ENCODE results near the gene PREPL. TPM values are rescaled to one million over a fixed set of nuclear protein-coding genes. Genes with fewer than 3 reads are reported as not detected.

Gene PREPL
- total and polyA plus RNA-seq, 2 donors (not counting 1 experiment from before 2014, with no cell fraction given) = 59.5 to 67.2 TPM

- no peaks in the 10 kb centered on the region for H3K27me3 ChIP-seq (ENCODE audit: control insufficient read depth, insufficient read depth, low read length)
- H3K4me1 ChIP-seq (ENCODE audit: control insufficient read depth, extremely low read depth, insufficient read depth, low read length) = peaks cover 2% of the 10 kb centered on the region
- H3K4me2 ChIP-seq (ENCODE audit: extremely low read depth, insufficient read depth, low read length) = no peak overlapping the region
- no peak overlapping the region for H3K9ac ChIP-seq (ENCODE audit: insufficient read depth, low read length)
- no peak for DNase-seq (ENCODE audit: low read depth in 2 of 2)
- H3K9me3 ChIP-seq (ENCODE audit: control insufficient read depth, insufficient read depth, low read depth, low read length) = no peaks in the 10 kb centered on the region
- no peaks in the 10 kb centered on the region for H3K36me3 ChIP-seq (ENCODE audit: control insufficient read depth, insufficient read depth, low read length)
- H3K4me3 ChIP-seq (replicated peaks in 1 of 4; ENCODE audit: control extremely low read depth in 1 of 4, insufficient read depth in 1 of 4, low read depth in 3 of 4, low read length in 4 of 4) = no peak overlapping the region
- no peaks in the 10 kb centered on the region for H3K79me2 ChIP-seq (ENCODE audit: control insufficient read depth, insufficient read depth, low read length)
- H2AFZ ChIP-seq (ENCODE audit: low read length) = no peak overlapping the region
- no peaks in the 10 kb centered on the region for H4K20me1 ChIP-seq (ENCODE audit: control insufficient read depth, extremely low read depth, insufficient read depth, low read length)
- TF ChIP-seq EZH2 (IDR thresholded peaks at IDR 0.05; ENCODE audit: low read length, missing control alignments) = no peak
- TF ChIP-seq CTCF (conservative IDR thresholded peaks at IDR 0.05 in 1 of 2, IDR thresholded peaks at IDR 0.05 in 1 of 2; ENCODE audit: low read depth in 1 of 2, low read length in 2 of 2) = no peak
- no peak overlapping the region for H3K27ac ChIP-seq (ENCODE audit: insufficient read depth, low read length)
These were observed 88.2 kb downstream of the PREPL start for GRCh38 chr2:44273076-44273475.

- no peaks in the 10 kb centered on the region for H3K79me2 ChIP-seq (ENCODE audit: control insufficient read depth, insufficient read depth, low read length)
- no peaks in the 10 kb centered on the region for H3K36me3 ChIP-seq (ENCODE audit: control insufficient read depth, insufficient read depth, low read length)
- H3K9ac ChIP-seq (ENCODE audit: insufficient read depth, low read length) = no peak overlapping the region
- H2AFZ ChIP-seq (ENCODE audit: low read length) = no peak overlapping the region
- no peak overlapping the region for H3K27ac ChIP-seq (ENCODE audit: insufficient read depth, low read length)
- H3K27me3 ChIP-seq (ENCODE audit: control insufficient read depth, insufficient read depth, low read length) = no peaks in the 10 kb centered on the region
- no peak for TF ChIP-seq EZH2 (IDR thresholded peaks at IDR 0.05; ENCODE audit: low read length, missing control alignments)
- no peak for TF ChIP-seq CTCF (conservative IDR thresholded peaks at IDR 0.05 in 1 of 2, IDR thresholded peaks at IDR 0.05 in 1 of 2; ENCODE audit: low read depth in 1 of 2, low read length in 2 of 2)
- no peaks in the 10 kb centered on the region for H3K9me3 ChIP-seq (ENCODE audit: control insufficient read depth, insufficient read depth, low read depth, low read length)
- peaks cover 2% of the 10 kb centered on the region for H3K4me1 ChIP-seq (ENCODE audit: control insufficient read depth, extremely low read depth, insufficient read depth, low read length)
- no peaks in the 10 kb centered on the region for H4K20me1 ChIP-seq (ENCODE audit: control insufficient read depth, extremely low read depth, insufficient read depth, low read length)
- no peak overlapping the region for H3K4me2 ChIP-seq (ENCODE audit: extremely low read depth, insufficient read depth, low read length)
- no peak for DNase-seq (ENCODE audit: low read depth in 2 of 2)
- H3K4me3 ChIP-seq (replicated peaks in 1 of 4; ENCODE audit: control extremely low read depth in 1 of 4, insufficient read depth in 1 of 4, low read depth in 3 of 4, low read length in 4 of 4) = no peak overlapping the region
These were observed 90.0 kb downstream of the PREPL start for GRCh38 chr2:44271296-44271695.

GRCh38 chr2:44269831-44270230, 91.5 kb downstream of the PREPL start:
- Histone ChIP-seq H3K79me2 (ENCODE audit: control insufficient read depth, insufficient read depth, low read length) (no peaks in the 10 kb centered on the region), H2AFZ (ENCODE audit: low read length) (no peak overlapping the region), H3K9ac (ENCODE audit: insufficient read depth, low read length) (no peak overlapping the region), H3K4me2 (ENCODE audit: extremely low read depth, insufficient read depth, low read length) (no peak overlapping the region), H3K9me3 (ENCODE audit: control insufficient read depth, insufficient read depth, low read depth, low read length) (no peaks in the 10 kb centered on the region), H3K27me3 (ENCODE audit: control insufficient read depth, insufficient read depth, low read length) (no peaks in the 10 kb centered on the region), H3K4me3 (replicated peaks in 1 of 4; ENCODE audit: control extremely low read depth in 1 of 4, insufficient read depth in 1 of 4, low read depth in 3 of 4, low read length in 4 of 4) (no peak overlapping the region), H3K27ac (ENCODE audit: insufficient read depth, low read length) (no peak overlapping the region), H3K36me3 (ENCODE audit: control insufficient read depth, insufficient read depth, low read length) (no peaks in the 10 kb centered on the region), H3K4me1 (ENCODE audit: control insufficient read depth, extremely low read depth, insufficient read depth, low read length) (peaks cover 2% of the 10 kb centered on the region), H4K20me1 (ENCODE audit: control insufficient read depth, extremely low read depth, insufficient read depth, low read length) (no peaks in the 10 kb centered on the region)
- DNase-seq (ENCODE audit: low read depth in 2 of 2) = no peak
- TF ChIP-seq CTCF (conservative IDR thresholded peaks at IDR 0.05 in 1 of 2, IDR thresholded peaks at IDR 0.05 in 1 of 2; ENCODE audit: low read depth in 1 of 2, low read length in 2 of 2) (no peak), EZH2 (IDR thresholded peaks at IDR 0.05; ENCODE audit: low read length, missing control alignments) (no peak)
